Measurements from ENCODE around the gene KCTD1.

KCTD1 gene

GRCh38 chr18:26549263-26550094 lies 1.1 kb upstream of the KCTD1 start:
- no peak for DNase-seq (ENCODE audit: low read depth, low spot score)

GRCh38 chr18:26547646-26548414 lies 523 bp downstream of the KCTD1 start:
- DNase-seq (ENCODE audit: low read depth, low spot score), result no peak

- DNase-seq (ENCODE audit: low read depth, low spot score), result no peak
Measured at GRCh38 chr18:26546875-26547645, 1.3 kb downstream of the KCTD1 start.

GRCh38 chr18:26546170-26546874 lies 2.0 kb downstream of the KCTD1 start:
- no peak for DNase-seq (ENCODE audit: low read depth, low spot score)

GRCh38 chr18:26545335-26546123 lies 2.8 kb downstream of the KCTD1 start:
- DNase-seq (ENCODE audit: low read depth, low spot score), result no peak

- DNase-seq (ENCODE audit: low read depth, low spot score), result no peak
Measured at GRCh38 chr18:26544451-26544850, 3.9 kb downstream of the KCTD1 start.

GRCh38 chr18:26543373-26543772 lies 5.0 kb downstream of the KCTD1 start:
- no peak for DNase-seq (ENCODE audit: low read depth, low spot score)

- no peak for DNase-seq (ENCODE audit: low read depth, low spot score)
Measured at GRCh38 chr18:26540043-26540628, 8.2 kb downstream of the KCTD1 start.

GRCh38 chr18:26538524-26538923 lies 9.8 kb downstream of the KCTD1 start:
- no peak for DNase-seq (ENCODE audit: low read depth, low spot score)

- no peak for DNase-seq (ENCODE audit: low read depth, low spot score)
Measured at GRCh38 chr18:26536664-26537063, 11.7 kb downstream of the KCTD1 start.

- DNase-seq (ENCODE audit: low read depth, low spot score), result no peak
Measured at GRCh38 chr18:26536032-26536431, 12.3 kb downstream of the KCTD1 start.

- no peak for DNase-seq (ENCODE audit: low read depth, low spot score)
Measured at GRCh38 chr18:26535630-26536029, 12.7 kb downstream of the KCTD1 start.

- no peak for DNase-seq (ENCODE audit: low read depth, low spot score)
Measured at GRCh38 chr18:26532367-26533340, 15.7 kb downstream of the KCTD1 start.

GRCh38 chr18:26531605-26532298 lies 16.6 kb downstream of the KCTD1 start:
- no peak for DNase-seq (ENCODE audit: low read depth, low spot score)

- DNase-seq (ENCODE audit: low read depth, low spot score), result no peak
Measured at GRCh38 chr18:26526966-26527234, 21.5 kb downstream of the KCTD1 start.

- DNase-seq (ENCODE audit: low read depth, low spot score), result no peak
Measured at GRCh38 chr18:26526128-26526965, 22.0 kb downstream of the KCTD1 start.

GRCh38 chr18:26524504-26525351 lies 23.6 kb downstream of the KCTD1 start:
- DNase-seq (ENCODE audit: low read depth, low spot score), result no peak
